ENCODE measurements around the gene C11orf21. TPM values are rescaled to one million over a fixed set of nuclear protein-coding genes. Genes with fewer than 3 reads are reported as not detected.

Gene C11orf21
- total RNA-seq, 3 donors from 2014 or later: 0.33 to 1.0 (median 0.96) TPM

GRCh38 chr11:2331404-2331803, 29.7 kb upstream of the C11orf21 start:
- intact Hi-C loops (cut with DNase I; ENCODE audit: low total_unique reads): no loop called here
- no peaks in the 10 kb centered on the region for H3K27me3 ChIP-seq
- DNase-seq (ENCODE audit: low spot score in 2 of 2): no peak
- no peak for TF ChIP-seq POLR2AphosphoS5 (IDR thresholded peaks at IDR 0.05)
- no peak for TF ChIP-seq POLR2A (IDR thresholded peaks at IDR 0.05)
- TF ChIP-seq CTCF (IDR thresholded peaks at IDR 0.05): no peak
- no peaks in the 10 kb centered on the region for H3K36me3 ChIP-seq
- no peak overlapping the region for H3K27ac ChIP-seq
- no peak overlapping the region for H3K4me3 ChIP-seq
- H3K4me1 ChIP-seq: peaks cover 0 to 3% of the 10 kb centered on the region in 2 donors
- H3K9me3 ChIP-seq: no peaks in the 10 kb centered on the region

- H3K27me3 ChIP-seq: no peaks in the 10 kb centered on the region
- H3K4me3 ChIP-seq: no peak overlapping the region
- H3K27ac ChIP-seq: no peak overlapping the region
- DNase-seq (ENCODE audit: low spot score in 2 of 2): no peak
- intact Hi-C loops (cut with DNase I; ENCODE audit: low total_unique reads): no loop called here
- peaks cover 0 to 4% of the 10 kb centered on the region in 2 donors for H3K4me1 ChIP-seq
- TF ChIP-seq POLR2AphosphoS5 (IDR thresholded peaks at IDR 0.05) (no peak), POLR2A (IDR thresholded peaks at IDR 0.05) (no peak), CTCF (IDR thresholded peaks at IDR 0.05) (no peak)
- H3K36me3 ChIP-seq: no peaks in the 10 kb centered on the region
- no peaks in the 10 kb centered on the region for H3K9me3 ChIP-seq
Observed at GRCh38 chr11:2330696-2331095, 29.0 kb upstream of the C11orf21 start.

DNA sequence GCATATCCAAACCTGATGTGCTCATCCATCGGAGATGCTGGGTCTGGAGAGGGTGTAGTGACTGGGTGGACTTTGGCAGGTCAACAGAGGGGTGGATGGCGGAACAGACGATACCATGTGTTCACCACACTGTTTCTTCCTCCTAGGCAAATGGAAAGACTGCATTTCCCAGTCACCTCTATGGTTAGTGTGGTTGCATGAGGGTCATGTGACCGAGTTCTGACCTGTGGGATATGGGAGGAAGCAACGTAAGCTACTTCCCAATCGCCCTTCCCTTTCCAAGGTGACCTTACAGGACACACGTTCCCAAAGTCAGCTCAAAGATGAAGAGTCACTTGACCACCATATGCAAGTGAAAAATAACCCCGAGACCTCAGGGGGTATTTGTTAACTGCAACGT, 27.8 kb upstream of the C11orf21 start:
- Histone ChIP-seq H3K4me3 (no peak overlapping the region), H3K27ac (no peak overlapping the region), H3K27me3 (no peaks in the 10 kb centered on the region), H3K4me1 (peaks cover 0 to 9% of the 10 kb centered on the region in 2 donors), H3K9me3 (no peaks in the 10 kb centered on the region), H3K36me3 (no peaks in the 10 kb centered on the region)
- no peak for DNase-seq (ENCODE audit: low spot score in 2 of 2)
- intact Hi-C loops (cut with DNase I; ENCODE audit: low total_unique reads): no loop called here
- TF ChIP-seq CTCF (IDR thresholded peaks at IDR 0.05) (no peak), POLR2AphosphoS5 (IDR thresholded peaks at IDR 0.05) (no peak), POLR2A (IDR thresholded peaks at IDR 0.05) (no peak)

- Histone ChIP-seq H3K4me1 (peaks cover 0 to 9% of the 10 kb centered on the region in 2 donors), H3K4me3 (no peak overlapping the region), H3K27me3 (no peaks in the 10 kb centered on the region), H3K27ac (no peak overlapping the region), H3K9me3 (no peaks in the 10 kb centered on the region), H3K36me3 (no peaks in the 10 kb centered on the region)
- DNase-seq (ENCODE audit: low spot score in 2 of 2): no peak
- intact Hi-C loops (cut with DNase I; ENCODE audit: low total_unique reads): no loop called here
- TF ChIP-seq POLR2A (IDR thresholded peaks at IDR 0.05) (no peak), CTCF (IDR thresholded peaks at IDR 0.05) (no peak), POLR2AphosphoS5 (IDR thresholded peaks at IDR 0.05) (no peak)
Observed at GRCh38 chr11:2328656-2329354, 27.1 kb upstream of the C11orf21 start.

- Histone ChIP-seq H3K4me1 (peaks cover 0 to 9% of the 10 kb centered on the region in 2 donors), H3K4me3 (no peak overlapping the region), H3K9me3 (no peaks in the 10 kb centered on the region), H3K27ac (no peak overlapping the region), H3K36me3 (no peaks in the 10 kb centered on the region), H3K27me3 (no peaks in the 10 kb centered on the region)
- TF ChIP-seq CTCF (IDR thresholded peaks at IDR 0.05): no peak
- no peak for TF ChIP-seq POLR2AphosphoS5 (IDR thresholded peaks at IDR 0.05)
- TF ChIP-seq POLR2A (IDR thresholded peaks at IDR 0.05): no peak
- DNase-seq (ENCODE audit: low spot score in 2 of 2): no peak
- intact Hi-C loops (cut with DNase I; ENCODE audit: low total_unique reads): no loop called here
Observed at GRCh38 chr11:2328021-2328420, 26.3 kb upstream of the C11orf21 start.
